OCI-LY7 (cell line): ENCODE data around the gene B4GALNT4. TPM values are rescaled to one million over a fixed set of nuclear protein-coding genes. Genes with fewer than 3 reads are reported as not detected.
A peak's percentile ranks its signal among the peaks of the same experiment; 100 is the strongest.

Experiments
- BruUV-seq: library from RNA; stranded (reverse); fragments of 400-500 nt; replicated peaks from 2 replicates; lab custom pipeline; 2021; lab: Mats Ljungman, UMichigan
- CTCF ChIA-PET: fragments of 300-600 bp; sonication (Branson Sonifier 250); formaldehyde crosslinking; loops from one replicate; lab custom pipeline; 2022; ENCODE audit warnings: antibody characterized with exemption; ENCODE audit not compliant: unreplicated experiment; lab: Charles Lee
- POLR2A ChIA-PET: fragments of 300-600 bp; sonication (Branson Sonifier 250); formaldehyde crosslinking; loops from one replicate; lab custom pipeline; 2022; ENCODE audit warnings: antibody characterized with exemption; lab: Charles Lee
- DNase-seq: peaks from one replicate; pipeline ENCODE4 v3.0.0-alpha.2; 2015; ENCODE audit warnings: low spot score
- H2AFZ ChIP-seq: fragments of 200-600 bp; sonication (generic), shearing (Covaris generic); 2 replicates; pipeline ENCODE4 v1.6.1; 2014; ENCODE audit warnings: mild to moderate bottlenecking, antibody characterized with exemption, low read length, moderate library complexity
- H3K27ac ChIP-seq: fragments of 200-600 bp; sonication (generic); 2 replicates; pipeline ENCODE4 v1.5.1; 2014; ENCODE audit warnings: mixed run types, low read depth, mild to moderate bottlenecking, moderate library complexity, low read length, inconsistent platforms; ENCODE audit not compliant: poor library complexity, severe bottlenecking
- H3K36me3 ChIP-seq: fragments of 200-600 bp; sonication (generic); 2 replicates; pipeline ENCODE4 v1.6.1; 2014; ENCODE audit warnings: mild to moderate bottlenecking, antibody characterized with exemption, low read length, moderate library complexity, mixed read lengths; ENCODE audit not compliant: insufficient read depth
- H3K4me1 ChIP-seq: fragments of 200-600 bp; sonication (generic); 2 replicates; pipeline ENCODE4 v1.5.1; 2014; ENCODE audit warnings: mild to moderate bottlenecking, low read length; ENCODE audit not compliant: insufficient read depth, poor library complexity, severe bottlenecking
- H3K4me2 ChIP-seq: fragments of 200-600 bp; sonication (generic); 2 replicates; pipeline ENCODE4 v1.6.1; 2014; ENCODE audit warnings: mild to moderate bottlenecking, low read length
- H3K4me3 ChIP-seq: fragments of 200-600 bp; sonication (generic); 2 replicates; pipeline ENCODE4 v1.5.1; 2014; ENCODE audit warnings: mild to moderate bottlenecking, low read depth, low read length; ENCODE audit not compliant: poor library complexity, severe bottlenecking
- H3K79me2 ChIP-seq: fragments of 200-600 bp; sonication (generic); 2 replicates; pipeline ENCODE4 v1.6.1; 2016; ENCODE audit warnings: low read depth, mild to moderate bottlenecking, low read length, moderate library complexity, mixed read lengths; ENCODE audit not compliant: insufficient read depth
- H3K9me2 ChIP-seq: fragments of 200-600 bp; sonication (generic); 2 replicates; pipeline ENCODE4 v1.6.1; 2016; ENCODE audit warnings: mild to moderate bottlenecking, low read length, mixed read lengths; ENCODE audit not compliant: insufficient read depth
- H3K9me3 ChIP-seq: fragments of 200-600 bp; sonication (generic); 2 replicates; pipeline ENCODE4 v1.6.1; 2014; ENCODE audit warnings: mild to moderate bottlenecking, mixed run types, low read length, mixed read lengths
- H4K20me1 ChIP-seq: fragments of 200-600 bp; sonication (generic); 2 replicates; pipeline ENCODE4 v1.6.1; 2014; ENCODE audit warnings: mild to moderate bottlenecking, antibody characterized with exemption, low read length, moderate library complexity, mixed read lengths; ENCODE audit not compliant: insufficient read depth
- EZH2phosphoT487 ChIP-seq: fragments of 200-600 bp; sonication (generic); IDR thresholded peaks from 2 replicates; pipeline ENCODE4 v1.6.1; 2018; ENCODE audit warnings: low read depth, borderline replicate concordance, mild to moderate bottlenecking, mixed run types, antibody characterized with exemption, low read length, moderate library complexity, mixed read lengths
- intact Hi-C: fragments of 100-400 bp; cut with micrococcal nuclease; formaldehyde crosslinking; loops from one replicate; pipeline ENCODE4 v1.10.0; 2022; ENCODE audit not compliant: unreplicated experiment
- total RNA-seq, 2 experiments: library from RNA; depleted of rRNA in 1 of 2; stranded (reverse); fragments of >200 nt in 1 of 2; shearing (Covaris generic) in 1 of 2; gene quantifications; 2 replicates each; pipeline ENCODE4 v1.2.3, GENCODE V29; 2014 to 2022
- TF ChIP-seq, protein P1 (sequence below): fragments of 200-600 bp; sonication (generic); conservative IDR thresholded peaks from 2 replicates; pipeline ENCODE4 v1.5.1; 2014; ENCODE audit warnings: mild to moderate bottlenecking, antibody characterized with exemption, low read length, moderate library complexity, mixed read lengths

B4GALNT4 gene
- total RNA-seq, 2 experiments from 2014 or later = not detected

DNA sequence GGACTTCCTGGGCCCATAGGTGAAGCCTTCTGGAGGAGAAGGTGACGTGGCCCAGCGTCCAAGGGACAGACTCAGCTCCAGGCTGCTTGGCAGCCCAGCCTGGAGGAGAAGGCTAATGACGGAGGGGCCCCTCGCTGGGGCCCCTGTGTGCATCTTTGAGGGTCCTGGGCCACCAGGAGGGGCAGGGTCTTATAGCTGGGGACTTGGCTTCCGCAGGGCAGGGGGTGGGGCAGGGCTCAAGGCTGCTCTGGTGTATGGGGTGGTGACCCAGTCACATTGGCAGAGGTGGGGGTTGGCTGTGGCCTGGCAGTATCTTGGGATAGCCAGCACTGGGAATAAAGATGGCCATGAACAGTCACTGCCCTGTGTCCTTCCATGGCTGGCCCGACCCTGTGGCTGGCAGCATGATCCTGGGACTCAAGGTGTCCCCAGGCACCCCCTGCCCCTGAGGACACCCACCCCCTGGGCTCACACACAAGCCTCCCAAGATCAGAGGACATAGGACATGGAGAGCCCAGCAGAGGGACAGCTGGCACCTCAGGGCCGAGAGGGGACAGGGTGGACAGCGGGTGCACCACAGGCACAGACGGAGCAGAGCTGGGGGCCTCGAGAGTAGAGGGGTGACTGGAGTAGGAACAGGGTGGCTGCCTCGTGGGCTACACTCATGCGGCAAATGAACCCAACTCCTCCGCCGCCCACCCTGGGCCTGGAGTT is 35.4 kb downstream of the B4GALNT4 start:
- ChIA-PET CTCF (interaction anchor here (0.6 kb wide), 1 partner anchor 44 kb away, joined by 3 read pairs; no protein-coding TSS in a partner anchor), POLR2A (no interaction called here)
- Histone ChIP-seq H3K27ac (no peak overlapping the region), H3K79me2 (no peaks in the 10 kb centered on the region), H3K36me3 (no peaks in the 10 kb centered on the region), H3K4me1 (peaks cover 11% of the 10 kb centered on the region), H4K20me1 (no peaks in the 10 kb centered on the region), H3K9me2 (no peaks in the 10 kb centered on the region), H3K4me3 (no peak overlapping the region), H3K4me2 (no peak overlapping the region), H3K9me3 (no peaks in the 10 kb centered on the region), H2AFZ (no peak overlapping the region)
- no peak for DNase-seq
- intact Hi-C loops = loop anchor here (5.0 kb wide), 1 partner anchor 103 kb away; the partner anchor contains the start of gene RNH1
- BruUV-seq = no TSS peak
- no peak for TF ChIP-seq EZH2phosphoT487
- TF ChIP-seq, protein P1, sequence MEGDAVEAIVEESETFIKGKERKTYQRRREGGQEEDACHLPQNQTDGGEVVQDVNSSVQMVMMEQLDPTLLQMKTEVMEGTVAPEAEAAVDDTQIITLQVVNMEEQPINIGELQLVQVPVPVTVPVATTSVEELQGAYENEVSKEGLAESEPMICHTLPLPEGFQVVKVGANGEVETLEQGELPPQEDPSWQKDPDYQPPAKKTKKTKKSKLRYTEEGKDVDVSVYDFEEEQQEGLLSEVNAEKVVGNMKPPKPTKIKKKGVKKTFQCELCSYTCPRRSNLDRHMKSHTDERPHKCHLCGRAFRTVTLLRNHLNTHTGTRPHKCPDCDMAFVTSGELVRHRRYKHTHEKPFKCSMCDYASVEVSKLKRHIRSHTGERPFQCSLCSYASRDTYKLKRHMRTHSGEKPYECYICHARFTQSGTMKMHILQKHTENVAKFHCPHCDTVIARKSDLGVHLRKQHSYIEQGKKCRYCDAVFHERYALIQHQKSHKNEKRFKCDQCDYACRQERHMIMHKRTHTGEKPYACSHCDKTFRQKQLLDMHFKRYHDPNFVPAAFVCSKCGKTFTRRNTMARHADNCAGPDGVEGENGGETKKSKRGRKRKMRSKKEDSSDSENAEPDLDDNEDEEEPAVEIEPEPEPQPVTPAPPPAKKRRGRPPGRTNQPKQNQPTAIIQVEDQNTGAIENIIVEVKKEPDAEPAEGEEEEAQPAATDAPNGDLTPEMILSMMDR = no peak

GRCh38 chr11:405323-405953 is 36.1 kb downstream of the B4GALNT4 start:
- DNase-seq = no peak
- Histone ChIP-seq H3K36me3 (no peaks in the 10 kb centered on the region), H4K20me1 (no peaks in the 10 kb centered on the region), H3K4me3 (no peak overlapping the region), H3K79me2 (no peaks in the 10 kb centered on the region), H3K9me2 (no peaks in the 10 kb centered on the region), H3K4me2 (no peak overlapping the region), H3K9me3 (no peaks in the 10 kb centered on the region), H3K4me1 (peaks cover 11% of the 10 kb centered on the region), H3K27ac (no peak overlapping the region), H2AFZ (no peak overlapping the region)
- intact Hi-C loops = loop anchor here (5.0 kb wide), 1 partner anchor 102 kb away; the partner anchor contains the start of gene RNH1
- ChIA-PET CTCF (interaction anchor here (0.6 to 2.0 kb wide), 2 partner anchors 43 to 44 kb away, joined by 3 to 13 read pairs; partner anchors contain the start of gene PTDSS2), POLR2A (interaction anchor here (1.0 kb wide), 1 partner anchor 13 kb away, joined by 4 read pairs; no protein-coding TSS in a partner anchor)
- TF ChIP-seq, protein P1 = no peak
- no peak for TF ChIP-seq EZH2phosphoT487
- BruUV-seq = TSS peak; percentile 62
